ENCODE results near the gene TPI1.

GRCh38 chr12:6919588-6919987 lies 52.3 kb downstream of the TPI1 start:
- TF ChIP-seq, protein P1, sequence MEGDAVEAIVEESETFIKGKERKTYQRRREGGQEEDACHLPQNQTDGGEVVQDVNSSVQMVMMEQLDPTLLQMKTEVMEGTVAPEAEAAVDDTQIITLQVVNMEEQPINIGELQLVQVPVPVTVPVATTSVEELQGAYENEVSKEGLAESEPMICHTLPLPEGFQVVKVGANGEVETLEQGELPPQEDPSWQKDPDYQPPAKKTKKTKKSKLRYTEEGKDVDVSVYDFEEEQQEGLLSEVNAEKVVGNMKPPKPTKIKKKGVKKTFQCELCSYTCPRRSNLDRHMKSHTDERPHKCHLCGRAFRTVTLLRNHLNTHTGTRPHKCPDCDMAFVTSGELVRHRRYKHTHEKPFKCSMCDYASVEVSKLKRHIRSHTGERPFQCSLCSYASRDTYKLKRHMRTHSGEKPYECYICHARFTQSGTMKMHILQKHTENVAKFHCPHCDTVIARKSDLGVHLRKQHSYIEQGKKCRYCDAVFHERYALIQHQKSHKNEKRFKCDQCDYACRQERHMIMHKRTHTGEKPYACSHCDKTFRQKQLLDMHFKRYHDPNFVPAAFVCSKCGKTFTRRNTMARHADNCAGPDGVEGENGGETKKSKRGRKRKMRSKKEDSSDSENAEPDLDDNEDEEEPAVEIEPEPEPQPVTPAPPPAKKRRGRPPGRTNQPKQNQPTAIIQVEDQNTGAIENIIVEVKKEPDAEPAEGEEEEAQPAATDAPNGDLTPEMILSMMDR (IDR thresholded peaks at IDR 0.05) = no peak
- no peak for TF ChIP-seq POLR2A (IDR thresholded peaks at IDR 0.05)

All from right lobe of liver (tissue), 4 donors.